GM19372 (cell line): ENCODE measurements around the gene IL20RB.
"Not testable (repeated sequence)": the region's sequence is repeated elsewhere in the genome, so short reads cannot be mapped to it uniquely, and the experiment has no call there.

ENCODE experiments used
- ATAC-seq: cut with Tn5 transposase; IDR thresholded peaks from one replicate; pipeline ENCODE4 v1.9.1; 2021; ENCODE audit warnings: mild to moderate bottlenecking, low read depth, moderate library complexity; ENCODE audit not compliant: unreplicated experiment

IL20RB gene

GRCh38 chr3:136942803-136943202 is 15.0 kb upstream of the IL20RB start:
- no peak for ATAC-seq

- ATAC-seq = no peak
These were observed 14.3 kb upstream of the IL20RB start for GRCh38 chr3:136943436-136943835.

GRCh38 chr3:136946978-136947377 is 10.8 kb upstream of the IL20RB start:
- ATAC-seq = no peak

- ATAC-seq = peak; percentile 22
These were observed 10.3 kb upstream of the IL20RB start for GRCh38 chr3:136947477-136947876.

- no peak for ATAC-seq
These were observed 8.6 kb upstream of the IL20RB start for GRCh38 chr3:136949146-136949545.

- ATAC-seq = no peak
These were observed 8.1 kb upstream of the IL20RB start for GRCh38 chr3:136949708-136950107.

GRCh38 chr3:136950623-136951022 is 7.2 kb upstream of the IL20RB start:
- no peak for ATAC-seq

GRCh38 chr3:136952292-136952691 is 5.5 kb upstream of the IL20RB start:
- no peak for ATAC-seq

- ATAC-seq = no peak
These were observed 3.5 kb upstream of the IL20RB start for GRCh38 chr3:136954251-136954650.

GRCh38 chr3:136954980-136955780 is 2.6 kb upstream of the IL20RB start:
- ATAC-seq = no peak

- ATAC-seq = no peak
These were observed 2.0 kb upstream of the IL20RB start for GRCh38 chr3:136955813-136956212.

GRCh38 chr3:136956971-136957370 is 812 bp upstream of the IL20RB start:
- ATAC-seq = no peak

- ATAC-seq = no peak
These were observed 1.2 kb downstream of the IL20RB start for GRCh38 chr3:136958939-136959338.

- ATAC-seq = no peak
These were observed 1.8 kb downstream of the IL20RB start for GRCh38 chr3:136959599-136959998.

- ATAC-seq = no peak
These were observed 3.4 kb downstream of the IL20RB start for GRCh38 chr3:136960838-136961836.

- no peak for ATAC-seq
These were observed 5.1 kb downstream of the IL20RB start for GRCh38 chr3:136962927-136963326.

- ATAC-seq = not testable (repeated sequence)
These were observed 11.8 kb downstream of the IL20RB start for GRCh38 chr3:136969539-136969938.

GRCh38 chr3:136973352-136973751 is 15.6 kb downstream of the IL20RB start:
- no peak for ATAC-seq

GRCh38 chr3:136974670-136975069 is 16.9 kb downstream of the IL20RB start:
- no peak for ATAC-seq

GRCh38 chr3:136979204-136979603 is 21.4 kb downstream of the IL20RB start:
- ATAC-seq = no peak

- ATAC-seq = no peak
These were observed 21.9 kb downstream of the IL20RB start for GRCh38 chr3:136979684-136980083.
